Mesodermal cell (in vitro differentiated cells): Measurements from ENCODE around the gene MRPL16. TPM values are rescaled to one million over a fixed set of nuclear protein-coding genes. Genes with fewer than 3 reads are reported as not detected.
"Not testable (repeated sequence)": the region's sequence is repeated elsewhere in the genome, so short reads cannot be mapped to it uniquely, and the experiment has no call there.

Experiments used
- H3K27ac ChIP-seq: 2 replicates; pipeline ENCODE4 v1.7.0; 2013; ENCODE audit warnings: mild to moderate bottlenecking, low read depth, low read length, moderate library complexity; ENCODE audit not compliant: severe bottlenecking
- H3K36me3 ChIP-seq: 2 replicates; pipeline ENCODE4 v1.7.1; 2013; ENCODE audit warnings: mild to moderate bottlenecking, low read length, moderate library complexity; ENCODE audit not compliant: control insufficient read depth, insufficient read depth
- H3K4me1 ChIP-seq: one replicate; pipeline ENCODE4 v1.7.1; 2013; ENCODE audit warnings: mild to moderate bottlenecking, low read length; ENCODE audit not compliant: insufficient read depth, control insufficient read depth, poor library complexity, severe bottlenecking
- H3K4me3 ChIP-seq: 2 replicates; pipeline ENCODE4 v1.7.0; 2013; ENCODE audit warnings: low read length, control low read depth, mild to moderate bottlenecking; ENCODE audit not compliant: insufficient read depth, poor library complexity, severe bottlenecking; ENCODE audit errors: extremely low read depth
- H3K9me3 ChIP-seq: 2 replicates; pipeline ENCODE4 v1.7.1; 2013; ENCODE audit warnings: mild to moderate bottlenecking, low read length, moderate library complexity; ENCODE audit not compliant: control insufficient read depth
- WGBS, 2 experiments: methylation state at CpG; one replicate each; pipeline ENCODE4 v1.1.5; 2013; ENCODE audit warnings: missing lambda C conversion rate in 2 of 2; ENCODE audit not compliant: insufficient coverage in 2 of 2; 5-methylcytosine and 5-hydroxymethylcytosine counted together
- polyA plus RNA-seq, 2 experiments: library from polyadenylated mRNA; stranded (reverse); fragments of 50-300 nt; gene quantifications; one replicate each; pipeline ENCODE4 v1.2.3, GENCODE V29; 2013

The MRPL16 gene
- 55.4 TPM for polyA plus RNA-seq (2013, experiment 1 of 2)
- polyA plus RNA-seq (2013, experiment 2 of 2), result 53.2 TPM

- peak within 1 kb of the TSS; percentile 55 for H3K27ac ChIP-seq
- peak within 1 kb of the TSS; percentile 80 for H3K4me3 ChIP-seq
- 0% methylated on average over 29 to 48 of the region's 54 CpGs for WGBS, 2 experiments
- H3K4me1 ChIP-seq, result peaks cover 4% of the 10 kb centered on the region
- H3K36me3 ChIP-seq, result peaks cover 32% of the 10 kb centered on the region
- no peaks in the 10 kb centered on the region for H3K9me3 ChIP-seq
These were observed at the start of gene MRPL16 for GRCh38 chr11:59810189-59810910. MRPL16 (minus strand) TSS chr11:59810778; CDS start chr11:59810658, 120 bp downstream.

DNA sequence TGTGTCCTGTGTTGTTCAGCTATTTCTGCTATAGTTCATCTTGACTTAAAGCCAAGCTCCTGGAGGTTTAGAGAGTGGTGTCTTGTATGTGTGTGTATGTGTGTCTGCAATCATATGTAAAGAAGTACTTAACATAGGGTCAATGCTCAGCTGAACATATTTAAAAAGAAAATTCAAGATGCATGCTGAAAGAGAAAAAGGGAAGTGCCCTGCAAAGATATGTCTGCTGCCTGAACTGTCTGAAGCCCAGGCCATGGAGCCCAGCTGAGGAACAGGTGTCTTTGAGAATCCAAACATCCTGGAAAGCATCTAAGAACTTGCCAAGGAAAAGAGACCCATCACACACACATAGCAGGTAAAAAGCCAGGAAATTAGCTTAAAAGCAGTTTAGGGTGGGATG lies 49.1 kb upstream of the MRPL16 start:
- no peak overlapping the region for H3K27ac ChIP-seq
- H3K4me3 ChIP-seq, result no peak overlapping the region
- H3K4me1 ChIP-seq, result peaks cover 20% of the 10 kb centered on the region
- H3K9me3 ChIP-seq, result no peaks in the 10 kb centered on the region
- no peaks in the 10 kb centered on the region for H3K36me3 ChIP-seq

DNA sequence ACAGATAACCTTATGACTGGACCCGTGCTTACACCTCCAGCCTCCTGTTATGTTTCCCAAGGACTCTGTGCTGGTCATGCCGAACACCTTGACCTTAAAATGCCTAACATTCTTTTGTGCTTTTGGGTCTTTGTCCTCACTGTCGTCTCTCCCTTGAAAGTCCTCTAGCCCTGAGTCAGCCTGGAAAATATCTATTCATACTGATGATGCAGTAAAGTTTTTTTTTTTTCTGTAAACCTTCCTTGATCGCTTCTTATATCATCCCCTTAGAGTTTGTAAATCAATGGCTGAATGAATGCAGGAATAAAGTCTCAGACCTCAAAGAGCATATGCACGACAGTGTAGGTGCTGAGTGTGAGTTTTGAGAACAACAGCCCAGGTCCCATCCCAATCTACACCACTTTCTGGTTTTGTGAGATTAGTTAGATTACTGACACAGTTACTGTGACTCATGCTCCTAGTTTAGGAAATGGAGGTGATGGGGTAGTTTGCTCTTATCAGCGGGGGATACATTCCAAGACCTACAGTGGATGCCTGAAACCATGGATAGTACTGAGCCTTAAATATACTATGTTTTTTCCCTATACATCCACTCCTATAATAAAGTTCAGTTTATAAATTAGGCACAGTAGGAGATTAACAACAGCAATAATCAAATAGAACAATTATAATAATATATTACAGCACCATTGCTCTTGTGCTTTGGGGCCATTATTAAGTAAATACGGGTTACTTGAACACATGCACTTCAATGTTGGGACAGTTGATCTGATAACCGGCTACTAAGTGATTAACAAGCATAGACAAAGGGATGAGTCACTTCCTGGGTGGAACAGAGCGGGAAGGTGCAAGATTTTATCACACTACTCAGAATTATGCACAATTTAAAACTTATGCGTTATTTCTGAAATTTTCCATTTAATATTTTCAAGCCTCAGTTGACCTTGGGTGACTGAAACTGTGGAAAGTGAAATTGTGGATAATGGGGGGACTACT lies 47.2 kb upstream of the MRPL16 start:
- peaks cover 15% of the 10 kb centered on the region for H3K4me1 ChIP-seq
- no peaks in the 10 kb centered on the region for H3K9me3 ChIP-seq
- H3K4me3 ChIP-seq, result no peak overlapping the region
- WGBS, 2 experiments, result 60 to 71% methylated on average over 4 to 5 of the region's 10 CpGs
- H3K27ac ChIP-seq, result peak overlapping the region; percentile 47
- H3K36me3 ChIP-seq, result no peaks in the 10 kb centered on the region

DNA sequence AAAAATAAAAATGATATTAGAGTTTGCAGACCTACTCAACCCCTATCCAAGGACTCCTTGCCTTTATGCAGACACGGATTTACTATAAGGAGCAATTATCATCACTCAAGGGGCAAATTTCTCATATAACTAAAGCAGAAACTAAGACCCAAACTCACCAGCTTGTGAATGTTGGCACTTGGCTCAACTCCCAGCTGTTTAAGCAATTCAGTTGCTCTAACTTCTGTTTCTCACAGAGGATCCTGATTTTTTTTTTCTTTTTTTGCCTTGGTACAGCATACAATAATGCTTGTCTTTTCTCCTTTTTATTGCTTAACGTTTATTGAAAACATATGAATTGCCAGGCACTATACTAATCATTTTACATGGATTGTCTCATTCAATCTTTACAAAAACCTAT lies 44.3 kb upstream of the MRPL16 start:
- Histone ChIP-seq H3K4me3 (no peak overlapping the region), H3K36me3 (no peaks in the 10 kb centered on the region), H3K4me1 (peaks cover 15% of the 10 kb centered on the region), H3K27ac (no peak overlapping the region), H3K9me3 (no peaks in the 10 kb centered on the region)
- 92 to 100% methylated on average over 1 of the region's 2 CpGs for WGBS, 2 experiments

- H3K4me3 ChIP-seq, H3K4me1 ChIP-seq, H3K27ac ChIP-seq, H3K9me3 ChIP-seq, H3K36me3 ChIP-seq: not testable (repeated sequence)
- 78 to 81% methylated on average over 2 to 3 of the region's 5 CpGs for WGBS, 2 experiments
These were observed 40.8 kb upstream of the MRPL16 start for GRCh38 chr11:59851416-59851815.

DNA sequence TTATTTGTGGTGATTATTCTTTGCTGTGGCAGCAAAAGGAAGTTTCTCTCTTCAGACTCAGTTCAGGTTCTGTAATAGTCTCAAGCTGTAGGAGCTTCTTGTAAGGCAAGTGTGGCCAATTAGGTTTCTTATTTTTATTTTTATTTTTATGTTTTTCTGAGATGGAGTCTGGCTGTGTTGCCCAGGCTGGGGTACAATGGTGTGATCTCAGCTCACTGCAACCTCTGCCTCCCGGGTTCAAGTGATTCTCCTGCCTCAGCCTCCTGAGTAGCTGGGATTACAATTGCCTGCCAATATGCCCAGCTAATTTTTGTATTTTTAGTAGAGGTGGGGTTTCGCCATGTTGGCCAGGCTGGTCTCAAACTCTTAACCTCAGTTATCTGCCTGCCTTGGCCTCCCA lies 39.0 kb upstream of the MRPL16 start:
- H3K9me3 ChIP-seq, H3K36me3 ChIP-seq, H3K4me3 ChIP-seq, H3K4me1 ChIP-seq, H3K27ac ChIP-seq: not testable (repeated sequence)
- 60 to 88% methylated on average over 1 of the region's 2 CpGs for WGBS, 2 experiments

DNA sequence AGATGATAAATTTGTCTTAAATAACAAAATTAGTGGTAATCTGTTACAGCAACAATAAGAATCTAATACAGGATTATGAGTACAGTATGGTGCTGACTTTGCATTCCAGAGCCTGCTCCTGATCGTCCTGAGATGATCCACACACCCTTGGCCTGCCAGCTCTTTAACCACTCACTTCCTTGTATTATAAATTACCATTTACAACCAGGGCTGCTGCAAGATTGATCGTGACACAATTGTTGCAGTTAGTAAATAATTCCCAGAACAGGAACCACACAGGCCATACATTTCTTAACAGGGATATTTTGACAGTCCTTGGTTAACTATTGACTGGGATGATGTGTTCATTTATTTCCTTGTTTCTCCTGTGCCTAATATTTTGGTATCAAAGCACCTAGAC lies 38.6 kb upstream of the MRPL16 start:
- Histone ChIP-seq H3K36me3 (no peaks in the 10 kb centered on the region), H3K27ac (no peak overlapping the region), H3K4me3 (no peak overlapping the region), H3K9me3 (no peaks in the 10 kb centered on the region), H3K4me1 (no peaks in the 10 kb centered on the region)
- 100% methylated on average over 1 of the region's 2 CpGs for WGBS, 2 experiments

GRCh38 chr11:59848439-59848838 lies 37.9 kb upstream of the MRPL16 start:
- H3K36me3 ChIP-seq, H3K9me3 ChIP-seq, H3K4me1 ChIP-seq, H3K4me3 ChIP-seq, H3K27ac ChIP-seq: not testable (repeated sequence)
- 80 to 96% methylated on average over 1 to 4 of the region's 6 CpGs for WGBS, 2 experiments

DNA sequence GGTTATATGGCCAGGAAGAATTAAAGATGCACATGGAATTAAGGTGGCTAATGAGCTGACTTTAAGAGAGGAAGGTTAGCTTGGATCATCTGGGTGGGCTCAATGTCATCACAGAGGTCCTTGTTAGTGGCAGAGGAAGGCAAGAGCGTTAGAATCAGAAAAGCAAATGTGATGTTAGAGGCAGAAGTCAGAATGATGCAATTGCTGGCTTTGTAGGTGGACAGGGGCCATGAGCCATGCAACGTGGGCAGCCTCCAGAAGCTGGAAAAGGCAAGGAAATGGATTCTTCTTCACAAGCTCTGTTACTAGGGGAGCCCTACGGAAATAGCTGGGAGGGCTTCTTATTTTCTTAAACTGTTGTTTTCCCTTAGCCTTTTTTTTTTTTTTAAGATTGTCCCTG lies 37.0 kb upstream of the MRPL16 start:
- no peak overlapping the region for H3K4me3 ChIP-seq
- H3K9me3 ChIP-seq, result no peaks in the 10 kb centered on the region
- 82 to 90% methylated on average over 2 of the region's 3 CpGs for WGBS, 2 experiments
- H3K36me3 ChIP-seq, result no peaks in the 10 kb centered on the region
- no peak overlapping the region for H3K27ac ChIP-seq
- no peaks in the 10 kb centered on the region for H3K4me1 ChIP-seq

- Histone ChIP-seq H3K4me1 (no peaks in the 10 kb centered on the region), H3K9me3 (no peaks in the 10 kb centered on the region), H3K27ac (no peak overlapping the region), H3K4me3 (no peak overlapping the region), H3K36me3 (no peaks in the 10 kb centered on the region)
- WGBS, 2 experiments, result 93 to 100% methylated on average over 1 to 2 of the region's 5 CpGs
These were observed 36.0 kb upstream of the MRPL16 start for GRCh38 chr11:59846556-59846955.

- Histone ChIP-seq H3K9me3 (no peaks in the 10 kb centered on the region), H3K36me3 (no peaks in the 10 kb centered on the region), H3K4me3 (no peak within 1 kb of the TSS), H3K27ac (no peak within 1 kb of the TSS), H3K4me1 (no peaks in the 10 kb centered on the region)
- WGBS, 2 experiments, result 92 to 100% methylated on average over 3 of the region's 4 CpGs
These were observed 34.8 kb upstream of the MRPL16 start, which contains the start of gene CBLIF for GRCh38 chr11:59845399-59845798. CBLIF (minus strand) TSS chr11:59845499; CDS start chr11:59845453, 46 bp downstream.
